PC-9 (cell line): Measurements from ENCODE around the gene PARM1.

Experiments used
- EZH2 ChIP-seq: fragments of 200-600 bp; sonication (generic); IDR thresholded peaks from 2 replicates; pipeline ENCODE4 v1.8.0; 2017; ENCODE audit warnings: antibody characterized with exemption, low read depth
- TF ChIP-seq, protein P1 (sequence below): fragments of 200-600 bp; sonication (generic); conservative IDR thresholded peaks from 2 replicates; pipeline ENCODE4 v1.6.1; 2017; ENCODE audit warnings: mixed run types, antibody characterized with exemption, mild to moderate bottlenecking, moderate library complexity

DNA sequence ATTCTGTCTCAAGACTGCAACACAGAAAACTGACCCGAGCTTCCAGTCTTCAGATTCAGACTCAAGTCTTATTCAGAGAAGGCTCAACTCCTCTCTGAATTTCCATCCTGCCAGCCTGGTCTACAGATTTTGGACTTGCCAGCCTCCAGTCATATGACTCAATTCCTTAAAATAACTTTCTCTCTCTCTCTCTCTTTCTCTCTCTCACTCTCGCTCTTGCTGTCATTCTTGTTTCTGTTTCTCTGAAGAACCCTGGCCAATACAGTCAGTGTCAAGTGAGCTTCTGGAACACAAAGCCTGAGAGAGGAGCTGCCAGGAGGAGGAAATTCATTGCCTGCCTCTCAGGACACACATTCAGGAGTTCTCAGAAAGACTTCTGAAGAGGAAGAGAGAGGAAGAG, 154.9 kb downstream of the PARM1 start:
- TF ChIP-seq, protein P1, sequence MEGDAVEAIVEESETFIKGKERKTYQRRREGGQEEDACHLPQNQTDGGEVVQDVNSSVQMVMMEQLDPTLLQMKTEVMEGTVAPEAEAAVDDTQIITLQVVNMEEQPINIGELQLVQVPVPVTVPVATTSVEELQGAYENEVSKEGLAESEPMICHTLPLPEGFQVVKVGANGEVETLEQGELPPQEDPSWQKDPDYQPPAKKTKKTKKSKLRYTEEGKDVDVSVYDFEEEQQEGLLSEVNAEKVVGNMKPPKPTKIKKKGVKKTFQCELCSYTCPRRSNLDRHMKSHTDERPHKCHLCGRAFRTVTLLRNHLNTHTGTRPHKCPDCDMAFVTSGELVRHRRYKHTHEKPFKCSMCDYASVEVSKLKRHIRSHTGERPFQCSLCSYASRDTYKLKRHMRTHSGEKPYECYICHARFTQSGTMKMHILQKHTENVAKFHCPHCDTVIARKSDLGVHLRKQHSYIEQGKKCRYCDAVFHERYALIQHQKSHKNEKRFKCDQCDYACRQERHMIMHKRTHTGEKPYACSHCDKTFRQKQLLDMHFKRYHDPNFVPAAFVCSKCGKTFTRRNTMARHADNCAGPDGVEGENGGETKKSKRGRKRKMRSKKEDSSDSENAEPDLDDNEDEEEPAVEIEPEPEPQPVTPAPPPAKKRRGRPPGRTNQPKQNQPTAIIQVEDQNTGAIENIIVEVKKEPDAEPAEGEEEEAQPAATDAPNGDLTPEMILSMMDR = no peak
- TF ChIP-seq EZH2 = no peak
